Measurements from ENCODE around the gene GPR107. TPM values are rescaled to one million over a fixed set of nuclear protein-coding genes. Genes with fewer than 3 reads are reported as not detected.

GPR107 gene
- total and polyA plus RNA-seq, 2 of the 8 experiments (the other 6 are each of a cell fraction or from before 2014, with no cell fraction given), result 19.3 to 30.7 TPM

GRCh38 chr9:130167927-130168326 is 114.2 kb downstream of the GPR107 start:
- H4K8ac ChIP-seq (ENCODE audit: extremely low read depth, insufficient read depth, low read length), result no peak overlapping the region
- H3K14ac ChIP-seq (ENCODE audit: insufficient read length), result no peak overlapping the region
- no peak overlapping the region for H3K9ac ChIP-seq (replicated peaks in 1 of 4; ENCODE audit: extremely low read depth in 1 of 4, low read depth in 3 of 4, low read length in 3 of 4)
- no peaks in the 10 kb centered on the region for H3K79me2 ChIP-seq (ENCODE audit: control insufficient read depth in 1 of 2, insufficient read depth in 2 of 2, low read length in 2 of 2)
- H2BK5ac ChIP-seq (ENCODE audit: low read depth, low read length), result no peak overlapping the region; the same call in 1 of the 2 replicates
- peak overlapping the region; percentile 72 for H4K91ac ChIP-seq (replicated peaks; ENCODE audit: insufficient read length, low read length)
- no peak overlapping the region for H2AFZ ChIP-seq (ENCODE audit: low read length)
- H3K23me2 ChIP-seq (ENCODE audit: low read depth, low read length), result peaks cover 7% of the 10 kb centered on the region; the same call in 1 of the 2 replicates
- peak overlapping the region; percentile 5; the same call in 1 of the 2 replicates for H2BK12ac ChIP-seq (ENCODE audit: low read depth, low read length)
- FAIRE-seq, result no peak
- peaks cover 3 to 4% (median 3%) of the 10 kb centered on the region in 4 experiments; a peak in 3 of 7 replicates for H3K4me1 ChIP-seq (replicated peaks in 1 of 4; ENCODE audit: control insufficient read depth in 3 of 4, insufficient read depth in 4 of 4, low read length in 3 of 4)
- POLR2A ChIA-PET (ENCODE audit: partially characterized antibody), result interaction anchor here (1.3 kb wide), 2 partner anchors 9 to 15 kb away, joined by 4 to 5 read pairs; no protein-coding TSS in a partner anchor
- 75% methylated on average over 6 of the region's 6 CpGs; no CpG with 5 or more reads in 1 of the 2 experiments for WGBS, 2 experiments (ENCODE audit: extremely low coverage in 1 of 2, insufficient coverage in 1 of 2, insufficient read length in 1 of 2, insufficient replicate concordance in 2 of 2, low coverage in 1 of 2, low lambda C conversion rate in 2 of 2, missing lambda C conversion rate in 1 of 2)
- H3K9me3 ChIP-seq (ENCODE audit: insufficient read depth in 2 of 2, low read depth in 1 of 2, low read length in 1 of 2), result no peaks in the 10 kb centered on the region
- no peak for DNase-seq (ENCODE audit: low read depth in 1 of 2, low spot score in 2 of 2)
- CTCF ChIA-PET (ENCODE audit: partially characterized antibody), result interaction anchor here (0.7 to 1.8 kb wide), 10 partner anchors 10 to 1036 kb away, joined by 3 to 11 read pairs (median 3); no protein-coding TSS in a partner anchor
- H3K27ac ChIP-seq (ENCODE audit: low read depth, low read length), result no peak overlapping the region
- no peak overlapping the region for H3K23ac ChIP-seq (ENCODE audit: insufficient read length)
- H3K56ac ChIP-seq (replicated peaks; ENCODE audit: insufficient read length, low read depth, low read length), result no peak overlapping the region
- no peak overlapping the region for H3K4me2 ChIP-seq (ENCODE audit: insufficient read depth in 1 of 2, low read depth in 2 of 2, low read length in 2 of 2)
- H3K79me1 ChIP-seq (ENCODE audit: low read depth, low read length), result no peaks in the 10 kb centered on the region
- H2BK20ac ChIP-seq (ENCODE audit: low read length), result peak overlapping the region; percentile 96; the same call in 1 of the 2 replicates
- H2BK120ac ChIP-seq (replicated peaks; ENCODE audit: low read depth, low read length), result no peak overlapping the region
- no peak overlapping the region for H2AK5ac ChIP-seq (ENCODE audit: low read depth, low read length)
- H4K20me1 ChIP-seq (replicated peaks in 1 of 2; ENCODE audit: control insufficient read depth in 1 of 2, insufficient read depth in 2 of 2, low read length in 2 of 2), result no peaks in the 10 kb centered on the region
- no peak overlapping the region for H4K5ac ChIP-seq (ENCODE audit: insufficient read length, low read depth, low read length)
- peaks cover 0 to 13% (median 5%) of the 10 kb centered on the region in 4 experiments; a peak in 3 of 7 replicates for H3K27me3 ChIP-seq (replicated peaks in 1 of 4; ENCODE audit: control insufficient read depth in 3 of 4, extremely low read depth in 1 of 4, insufficient read depth in 3 of 4, low read length in 3 of 4)
- no peak overlapping the region for H3K4me3 ChIP-seq (ENCODE audit: extremely low read depth in 1 of 4, insufficient read depth in 2 of 4, low read depth in 3 of 4, low read length in 4 of 4)
- no peak overlapping the region for H3K4ac ChIP-seq (replicated peaks; ENCODE audit: insufficient read length, low read depth, low read length)
- no peak overlapping the region for H3K18ac ChIP-seq (ENCODE audit: extremely low read depth, low read length)
- no peak overlapping the region for H2BK15ac ChIP-seq (ENCODE audit: low read length)
- no peaks in the 10 kb centered on the region for H3K36me3 ChIP-seq (ENCODE audit: control insufficient read depth in 2 of 4, insufficient read depth in 4 of 4, low read length in 3 of 4)
- TF ChIP-seq YY1 (IDR thresholded peaks at IDR 0.05; ENCODE audit: low read depth, low read length) (no peak), RAD21 (IDR thresholded peaks at IDR 0.05 in 1 of 2, conservative IDR thresholded peaks at IDR 0.05 in 1 of 2; ENCODE audit: low read depth in 2 of 2, low read length in 2 of 2) (peak; percentile 37 to 39; a peak in 3 of 4 replicates), SUZ12 (IDR thresholded peaks at IDR 0.05; ENCODE audit: low read length) (no peak), SIN3A (conservative IDR thresholded peaks at IDR 0.05 in 1 of 2, IDR thresholded peaks at IDR 0.05 in 1 of 2; ENCODE audit: low read depth in 1 of 2, low read length in 2 of 2) (no peak), CTBP2 (IDR thresholded peaks at IDR 0.05; ENCODE audit: borderline replicate concordance, insufficient read depth, insufficient read length, low read length) (no peak), HDAC6 (IDR thresholded peaks at IDR 0.05; ENCODE audit: low read depth, low read length) (no peak), EP300 (IDR thresholded peaks at IDR 0.05; ENCODE audit: borderline replicate concordance in 1 of 2, low read depth in 2 of 2, low read length in 2 of 2) (no peak), CHD2 (IDR thresholded peaks at IDR 0.05; ENCODE audit: low read length) (no peak), TCF12 (IDR thresholded peaks at IDR 0.05; ENCODE audit: low read depth, low read length) (no peak)
